Fibroblast of skin of left quadriceps (primary cell): ENCODE measurements around the gene CROCC2.
"Not testable (repeated sequence)": the region's sequence is repeated elsewhere in the genome, so short reads cannot be mapped to it uniquely, and the experiment has no call there.

ENCODE experiments used
- DNase-seq, 2 experiments: peaks; one replicate each; pipeline ENCODE4 v3.0.0-alpha.2; 2013; ENCODE audit warnings: low read depth in 2 of 2

The CROCC2 gene

GRCh38 chr2:240966906-240967680, 61.0 kb downstream of the CROCC2 start:
- DNase-seq: no peak

- DNase-seq: no peak
Observed at GRCh38 chr2:240967681-240968621, 61.8 kb downstream of the CROCC2 start.

- DNase-seq: no peak
Observed at GRCh38 chr2:240968731-240969624, 62.8 kb downstream of the CROCC2 start.

GRCh38 chr2:240970104-240970503, 64.0 kb downstream of the CROCC2 start:
- DNase-seq: no peak

- no peak for DNase-seq
Observed at GRCh38 chr2:240970816-240971215, 64.7 kb downstream of the CROCC2 start.

GRCh38 chr2:240972201-240972600, 66.1 kb downstream of the CROCC2 start:
- DNase-seq: no peak

GRCh38 chr2:240972636-240973521, 66.7 kb downstream of the CROCC2 start:
- peak; percentile 78 to 79 for DNase-seq

GRCh38 chr2:240974771-240975572, 68.8 kb downstream of the CROCC2 start:
- no peak for DNase-seq

GRCh38 chr2:240975903-240976302, 69.8 kb downstream of the CROCC2 start:
- not testable (repeated sequence) for DNase-seq

GRCh38 chr2:240981280-240981679, 75.1 kb downstream of the CROCC2 start:
- DNase-seq: peak; percentile 51 to 56

- no peak for DNase-seq
Observed at GRCh38 chr2:240981871-240982800, 76.0 kb downstream of the CROCC2 start.

GRCh38 chr2:240982821-240983281, 76.7 kb downstream of the CROCC2 start:
- no peak for DNase-seq

- DNase-seq: no peak
Observed at GRCh38 chr2:240983361-240983995, 77.3 kb downstream of the CROCC2 start.

GRCh38 chr2:240983996-240984498, 77.9 kb downstream of the CROCC2 start:
- no peak for DNase-seq

GRCh38 chr2:240985881-240986786, 80.0 kb downstream of the CROCC2 start:
- no peak for DNase-seq

- peak; percentile 80 to 81 for DNase-seq
Observed at GRCh38 chr2:240986787-240987411, 80.8 kb downstream of the CROCC2 start.
